KOPT-K1 (cell line): ENCODE measurements around the gene EPHB4.

ENCODE experiments used
- H3K27ac ChIP-seq: fragments of 200-600 bp; sonication (generic); 2 replicates; pipeline ENCODE4 v1.5.1; 2016; ENCODE audit warnings: antibody characterized with exemption, mild to moderate bottlenecking, low read depth, low read length; ENCODE audit not compliant: poor library complexity, severe bottlenecking
- H3K36me3 ChIP-seq: fragments of 200-600 bp; sonication (generic); 2 replicates; pipeline ENCODE4 v1.5.1; 2017; ENCODE audit warnings: antibody characterized with exemption, mild to moderate bottlenecking, low read length, moderate library complexity; ENCODE audit not compliant: insufficient read depth
- H3K9me3 ChIP-seq: fragments of 200-600 bp; sonication (generic); 2 replicates; pipeline ENCODE4 v1.5.1; 2017; ENCODE audit warnings: antibody characterized with exemption, low read length, mild to moderate bottlenecking; ENCODE audit not compliant: insufficient read depth, poor library complexity, severe bottlenecking

EPHB4 gene

GRCh38 chr7:100827330-100828226, at the start of gene EPHB4:
EPHB4 (minus strand) TSS chr7:100827523; CDS start chr7:100827030, 493 bp downstream.
- H3K36me3 ChIP-seq, result no peaks in the 10 kb centered on the region
- H3K27ac ChIP-seq, result no peak within 1 kb of the TSS

GRCh38 chr7:100875356-100875751, 48.0 kb upstream of the EPHB4 start:
- H3K9me3 ChIP-seq, result no peaks in the 10 kb centered on the region
- H3K27ac ChIP-seq, result peak overlapping the region; percentile 98
- peaks cover 44% of the 10 kb centered on the region for H3K36me3 ChIP-seq

More at GRCh38 chr7:100827330-100828226, at the start of gene EPHB4:
- no peaks in the 10 kb centered on the region for H3K9me3 ChIP-seq

GRCh38 chr7:100874577-100875355, 47.4 kb upstream of the EPHB4 start, which contains the start of gene SRRT:
SRRT (plus strand) TSS chr7:100875103; CDS start chr7:100875591, 488 bp downstream.
- Histone ChIP-seq H3K9me3 (no peaks in the 10 kb centered on the region), H3K27ac (peak within 1 kb of the TSS; percentile 98), H3K36me3 (peaks cover 38% of the 10 kb centered on the region)

GRCh38 chr7:100874300-100874576, 46.9 kb upstream of the EPHB4 start:
- Histone ChIP-seq H3K36me3 (peaks cover 33% of the 10 kb centered on the region), H3K9me3 (no peaks in the 10 kb centered on the region), H3K27ac (peak overlapping the region; percentile 98)

GRCh38 chr7:100873599-100874299, 46.4 kb upstream of the EPHB4 start:
- H3K36me3 ChIP-seq, result peaks cover 28% of the 10 kb centered on the region
- H3K9me3 ChIP-seq, result no peaks in the 10 kb centered on the region
- peak overlapping the region; percentile 98 for H3K27ac ChIP-seq

- Histone ChIP-seq H3K9me3 (no peaks in the 10 kb centered on the region), H3K36me3 (peaks cover 11% of the 10 kb centered on the region; the same call in 1 of the 2 replicates), H3K27ac (no peak overlapping the region)
Measured at GRCh38 chr7:100867776-100868485, 40.6 kb upstream of the EPHB4 start.

- H3K9me3 ChIP-seq, result no peaks in the 10 kb centered on the region
- H3K27ac ChIP-seq, result no peak within 1 kb of the TSS
- peaks cover 18% of the 10 kb centered on the region; the same call in 1 of the 2 replicates for H3K36me3 ChIP-seq
Measured at GRCh38 chr7:100867040-100867775, 39.9 kb upstream of the EPHB4 start, which contains the start of gene TRIP6. TRIP6 (plus strand) TSS chr7:100867387; CDS start chr7:100867498, 111 bp downstream.

GRCh38 chr7:100866729-100867039, 39.4 kb upstream of the EPHB4 start:
- H3K27ac ChIP-seq, result no peak overlapping the region
- no peaks in the 10 kb centered on the region for H3K9me3 ChIP-seq
- H3K36me3 ChIP-seq, result peaks cover 23% of the 10 kb centered on the region; the same call in 1 of the 2 replicates

- no peak overlapping the region for H3K27ac ChIP-seq
- peaks cover 24% of the 10 kb centered on the region; the same call in 1 of the 2 replicates for H3K36me3 ChIP-seq
- H3K9me3 ChIP-seq, result no peaks in the 10 kb centered on the region
Measured at GRCh38 chr7:100865938-100866728, 38.8 kb upstream of the EPHB4 start.

GRCh38 chr7:100865372-100865911, 38.1 kb upstream of the EPHB4 start:
- Histone ChIP-seq H3K9me3 (no peaks in the 10 kb centered on the region), H3K27ac (no peak overlapping the region), H3K36me3 (peaks cover 30% of the 10 kb centered on the region; the same call in 1 of the 2 replicates)

GRCh38 chr7:100864263-100864845, 37.0 kb upstream of the EPHB4 start:
- Histone ChIP-seq H3K27ac (no peak overlapping the region), H3K36me3 (peaks cover 36% of the 10 kb centered on the region; the same call in 1 of the 2 replicates), H3K9me3 (no peaks in the 10 kb centered on the region)

- Histone ChIP-seq H3K9me3 (no peaks in the 10 kb centered on the region), H3K36me3 (peaks cover 36% of the 10 kb centered on the region; the same call in 1 of the 2 replicates), H3K27ac (no peak overlapping the region)
Measured at GRCh38 chr7:100863406-100863950, 36.2 kb upstream of the EPHB4 start.
